HL-60 (cell line): ENCODE measurements around the gene KIAA0232.

Experiments
- SPI1 ChIP-seq: IDR thresholded peaks from 2 replicates; pipeline ENCODE4 v1.6.1; 2012; ENCODE audit warnings: low read depth, mild to moderate bottlenecking, borderline replicate concordance
- TF ChIP-seq, protein P1 (sequence below): IDR thresholded peaks from one replicate; pipeline ENCODE4 v1.5.1; 2011; ENCODE audit warnings: low read length, control low read depth, inconsistent platforms; ENCODE audit not compliant: insufficient read depth

DNA sequence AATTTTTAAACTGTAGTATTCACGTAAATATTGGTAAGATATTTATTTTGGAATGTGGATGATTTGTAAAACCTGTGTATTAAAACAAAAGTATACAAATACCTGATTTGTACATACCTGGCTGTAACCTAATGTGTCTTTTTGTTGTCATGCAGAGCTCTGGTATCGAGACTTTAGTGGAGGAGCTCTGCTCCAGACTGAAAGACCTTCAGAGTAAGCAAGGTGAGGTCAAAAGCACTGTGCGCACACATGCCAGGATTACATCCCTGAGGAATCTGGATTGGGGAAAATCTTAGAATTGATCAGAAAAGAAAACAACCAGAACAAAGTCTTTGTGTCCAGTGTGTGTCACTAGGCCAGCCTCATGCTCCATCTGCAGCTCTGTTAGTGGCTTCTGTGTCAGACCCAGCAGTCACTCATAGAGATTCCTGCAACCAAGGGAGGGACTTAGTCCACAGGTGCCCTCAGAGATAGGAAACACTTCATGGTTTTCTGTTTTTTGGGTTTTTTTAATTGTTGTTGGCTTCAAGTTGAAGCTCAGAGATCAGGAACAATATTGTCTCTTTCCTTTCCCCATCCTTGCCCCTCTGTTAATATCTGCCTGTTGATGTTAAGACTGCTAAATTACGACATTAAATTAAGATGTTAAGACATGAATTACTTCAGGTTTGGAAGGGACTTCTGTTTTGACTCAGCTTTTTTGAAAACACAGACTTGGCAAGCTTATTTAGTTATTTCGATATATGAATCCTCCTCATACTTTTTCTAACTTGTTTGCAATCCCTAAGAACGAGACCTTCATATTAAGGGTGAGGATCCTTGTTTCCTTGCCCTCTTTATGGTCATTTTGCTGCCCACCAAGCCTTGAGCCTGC is 74.7 kb downstream of the KIAA0232 start:
- TF ChIP-seq, protein P1, sequence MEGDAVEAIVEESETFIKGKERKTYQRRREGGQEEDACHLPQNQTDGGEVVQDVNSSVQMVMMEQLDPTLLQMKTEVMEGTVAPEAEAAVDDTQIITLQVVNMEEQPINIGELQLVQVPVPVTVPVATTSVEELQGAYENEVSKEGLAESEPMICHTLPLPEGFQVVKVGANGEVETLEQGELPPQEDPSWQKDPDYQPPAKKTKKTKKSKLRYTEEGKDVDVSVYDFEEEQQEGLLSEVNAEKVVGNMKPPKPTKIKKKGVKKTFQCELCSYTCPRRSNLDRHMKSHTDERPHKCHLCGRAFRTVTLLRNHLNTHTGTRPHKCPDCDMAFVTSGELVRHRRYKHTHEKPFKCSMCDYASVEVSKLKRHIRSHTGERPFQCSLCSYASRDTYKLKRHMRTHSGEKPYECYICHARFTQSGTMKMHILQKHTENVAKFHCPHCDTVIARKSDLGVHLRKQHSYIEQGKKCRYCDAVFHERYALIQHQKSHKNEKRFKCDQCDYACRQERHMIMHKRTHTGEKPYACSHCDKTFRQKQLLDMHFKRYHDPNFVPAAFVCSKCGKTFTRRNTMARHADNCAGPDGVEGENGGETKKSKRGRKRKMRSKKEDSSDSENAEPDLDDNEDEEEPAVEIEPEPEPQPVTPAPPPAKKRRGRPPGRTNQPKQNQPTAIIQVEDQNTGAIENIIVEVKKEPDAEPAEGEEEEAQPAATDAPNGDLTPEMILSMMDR, result no peak
- TF ChIP-seq SPI1, result no peak
